HG03521 (cell line): ENCODE data around the gene RAB14.

ENCODE experiments used
- ATAC-seq: cut with Tn5 transposase; IDR thresholded peaks from one replicate; pipeline ENCODE4 v1.9.1; 2021; ENCODE audit warnings: mild to moderate bottlenecking, moderate library complexity; ENCODE audit not compliant: unreplicated experiment

Gene RAB14

DNA sequence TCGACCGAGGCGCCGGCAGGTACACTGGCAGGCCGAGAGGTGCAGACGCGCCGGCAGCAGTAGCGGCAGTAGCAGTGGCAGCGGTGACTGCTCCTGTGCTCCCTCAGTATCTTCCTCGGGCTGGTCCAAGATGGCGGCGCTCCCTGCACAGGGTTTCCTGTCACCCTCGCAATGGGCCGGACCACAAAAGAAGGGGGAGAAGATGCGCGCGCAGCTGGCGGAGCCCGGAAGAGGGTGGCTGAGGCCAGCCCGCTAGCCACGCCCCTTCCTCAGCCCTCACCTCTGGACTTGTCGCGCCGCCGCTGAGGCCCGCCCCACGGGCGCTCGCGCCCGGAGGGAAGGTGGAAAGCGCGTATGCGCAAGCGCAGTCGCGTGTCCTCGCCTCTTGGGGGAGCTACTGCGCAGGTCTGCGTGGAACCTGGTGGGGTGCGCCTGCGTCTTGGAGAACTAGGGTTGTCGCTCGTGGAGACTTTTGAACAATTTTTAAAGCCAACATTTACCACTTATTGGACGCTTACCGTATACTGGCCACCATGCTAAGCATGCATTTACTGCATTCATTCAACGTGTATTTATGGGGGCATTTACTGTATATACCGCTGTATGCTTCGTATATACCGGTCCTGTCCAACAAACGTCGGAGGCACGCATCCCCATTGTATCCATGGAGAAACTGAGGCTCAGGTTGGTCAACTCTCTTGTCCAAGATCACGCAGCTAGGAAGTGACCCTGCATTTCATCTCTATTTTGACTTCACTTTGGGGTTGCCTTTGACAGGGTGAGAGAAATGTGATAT is at the start of gene RAB14:
TSS of gene RAB14 (minus strand) at position 132 of the 796 bp plus-strand sequence. CDS start 8,457 bp downstream, outside the sequence.
- ATAC-seq = peak; percentile 93

DNA sequence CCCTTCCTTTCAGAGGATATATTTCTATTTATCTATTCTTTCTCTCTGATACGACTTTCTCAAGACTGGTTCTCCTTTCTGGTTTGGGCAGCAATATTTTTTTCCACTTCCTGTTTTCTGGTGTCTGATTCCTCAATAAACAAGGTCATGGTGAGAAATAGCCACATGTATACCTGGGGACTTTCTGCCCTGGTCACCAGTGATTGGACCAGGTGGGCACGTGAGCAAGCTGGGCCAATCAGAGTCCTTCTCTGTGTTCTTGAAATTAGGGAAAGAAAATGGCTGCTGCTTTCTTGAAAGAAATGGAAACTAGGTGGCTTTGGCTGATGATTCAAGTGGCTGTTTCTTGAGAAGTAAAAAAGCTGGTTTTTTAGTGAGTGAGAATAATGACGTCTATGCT is 47.9 kb upstream of the RAB14 start:
- no peak for ATAC-seq

DNA sequence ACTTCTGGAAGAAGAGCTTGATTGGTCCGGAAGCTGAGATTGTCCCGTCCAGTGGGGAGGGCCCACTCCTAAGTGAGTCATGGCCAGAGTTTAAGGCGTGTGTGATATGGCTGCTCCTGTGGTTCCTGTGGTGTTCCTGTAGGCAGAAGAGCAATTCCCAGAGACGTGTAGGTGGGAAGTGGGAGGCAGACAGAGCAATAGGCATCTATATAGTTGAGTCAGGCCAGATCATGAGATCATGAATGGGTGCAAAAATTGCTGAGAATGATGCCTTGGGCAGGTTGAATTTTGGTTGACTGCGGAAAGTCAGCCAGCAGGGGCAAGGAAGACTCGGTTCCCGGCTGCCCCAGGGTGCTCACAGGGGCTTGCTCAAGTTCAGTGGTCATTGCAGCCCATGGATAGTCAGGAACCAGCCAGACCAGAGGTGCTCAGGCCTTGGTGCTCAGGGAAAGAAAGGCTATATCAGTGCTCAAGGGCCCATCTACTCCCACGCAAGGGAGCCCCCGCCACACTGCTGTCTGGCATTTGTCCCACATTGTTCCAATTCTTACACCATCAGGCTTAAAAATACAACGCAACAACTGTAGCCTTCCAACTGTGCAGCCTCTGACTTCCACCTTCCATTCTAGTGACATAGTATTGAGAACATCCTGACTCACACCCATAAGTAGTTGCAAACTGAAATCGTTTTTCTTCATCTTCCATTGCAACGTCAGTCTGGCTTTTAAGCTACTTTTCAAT is 45.3 kb upstream of the RAB14 start:
- ATAC-seq = no peak

DNA sequence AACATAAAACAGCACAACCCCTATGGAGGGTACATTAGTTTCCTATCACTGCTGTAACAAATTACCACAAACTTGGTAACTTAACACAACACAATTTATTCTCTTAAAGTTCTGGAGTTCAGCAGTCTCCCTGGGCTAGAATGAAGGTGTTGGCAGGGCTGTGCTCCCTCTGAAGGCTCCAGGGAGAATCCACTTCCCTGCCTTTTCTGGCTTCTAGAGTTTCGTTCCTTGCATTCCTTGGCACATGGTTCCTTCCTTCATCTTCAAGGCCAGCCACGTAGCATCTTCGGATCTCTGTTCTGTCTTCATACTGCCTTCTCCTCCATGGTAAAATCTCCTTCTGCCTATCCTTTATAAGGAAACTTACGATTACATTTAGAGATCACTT is 41.3 kb upstream of the RAB14 start:
- no peak for ATAC-seq

DNA sequence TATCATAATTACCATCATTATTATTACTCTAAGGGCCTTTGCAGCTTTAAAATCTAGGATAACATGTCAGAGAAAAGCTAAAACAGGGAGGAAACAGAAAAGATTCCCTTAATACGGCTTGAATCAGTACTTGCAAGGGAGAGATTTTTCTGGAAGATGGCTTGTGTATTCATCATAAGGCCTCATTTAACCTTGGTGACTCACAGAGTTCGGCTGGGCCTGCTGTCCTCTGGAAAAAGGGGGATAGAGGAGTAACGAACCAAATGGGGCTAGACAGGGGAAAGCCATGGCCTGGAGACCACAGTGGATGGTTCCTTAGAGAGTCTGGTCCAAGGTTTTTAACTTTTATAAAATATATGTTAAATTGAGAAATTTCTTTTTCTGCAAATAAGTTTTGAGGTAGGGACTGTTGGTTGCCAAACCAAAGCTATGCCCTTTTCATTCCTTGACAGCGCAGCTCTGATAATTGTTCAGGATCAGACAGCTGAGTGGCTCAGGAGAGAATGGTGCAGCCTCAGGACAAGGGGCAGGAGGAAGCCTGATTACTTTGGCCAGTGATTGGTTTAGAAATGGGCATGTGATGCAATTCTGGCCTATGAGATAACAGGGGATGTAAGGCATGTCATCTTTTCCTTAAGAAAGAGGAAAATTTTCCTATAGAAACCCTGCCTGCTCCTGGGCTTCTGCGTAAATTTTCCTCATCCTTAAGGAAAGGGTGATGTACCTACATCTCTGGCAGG is 40.7 kb upstream of the RAB14 start:
- ATAC-seq = no peak

DNA sequence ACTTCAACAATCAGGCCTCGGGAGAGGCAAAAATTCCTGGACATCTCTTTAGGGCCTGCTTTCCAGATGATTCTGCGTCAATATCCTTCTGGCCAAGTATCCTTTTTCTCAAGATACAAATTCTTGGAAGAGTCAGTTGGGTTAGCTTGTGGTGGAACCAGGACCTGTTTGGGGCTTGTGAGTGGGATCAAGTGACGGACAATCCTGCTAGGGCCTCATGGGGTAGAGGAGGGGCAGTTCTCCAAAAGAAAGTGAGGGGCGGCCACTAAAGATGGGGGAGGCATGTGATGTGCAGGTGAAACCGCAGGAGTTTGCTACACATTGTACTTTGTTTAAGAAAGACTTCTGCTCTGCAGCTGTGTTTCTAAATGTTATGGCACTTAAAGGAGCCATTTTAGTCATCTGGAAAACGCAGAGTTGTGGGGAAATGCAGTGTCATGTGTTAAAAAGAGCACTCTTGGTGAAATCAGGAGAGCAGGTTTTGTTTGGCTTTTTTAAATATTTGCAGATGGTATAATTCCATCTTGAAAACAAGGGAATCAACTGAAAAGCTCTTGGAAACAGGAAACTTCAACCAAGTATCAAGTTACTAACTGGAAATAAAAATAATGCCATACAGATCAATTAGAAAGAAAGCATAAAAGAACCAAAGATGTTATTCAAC is 38.9 kb upstream of the RAB14 start:
- ATAC-seq = no peak

DNA sequence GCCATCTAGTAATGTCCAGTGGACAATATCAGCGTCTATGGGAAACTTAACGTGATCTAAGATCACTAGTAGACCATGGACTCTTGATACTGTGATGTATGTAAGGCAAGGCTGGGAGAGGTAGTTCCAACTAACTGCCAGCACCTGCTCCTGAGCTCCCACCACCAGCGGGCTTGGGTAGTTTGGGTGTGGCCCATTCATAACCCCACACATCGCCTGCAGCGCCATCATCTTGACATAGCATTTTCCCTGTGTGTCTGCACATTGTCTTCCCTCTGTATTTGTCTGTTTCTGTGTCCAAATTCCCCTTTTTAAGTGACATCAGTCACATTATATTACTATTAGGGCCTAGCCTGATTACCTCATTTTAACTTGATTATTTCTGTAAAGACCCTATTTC is 38.2 kb upstream of the RAB14 start:
- ATAC-seq = no peak

DNA sequence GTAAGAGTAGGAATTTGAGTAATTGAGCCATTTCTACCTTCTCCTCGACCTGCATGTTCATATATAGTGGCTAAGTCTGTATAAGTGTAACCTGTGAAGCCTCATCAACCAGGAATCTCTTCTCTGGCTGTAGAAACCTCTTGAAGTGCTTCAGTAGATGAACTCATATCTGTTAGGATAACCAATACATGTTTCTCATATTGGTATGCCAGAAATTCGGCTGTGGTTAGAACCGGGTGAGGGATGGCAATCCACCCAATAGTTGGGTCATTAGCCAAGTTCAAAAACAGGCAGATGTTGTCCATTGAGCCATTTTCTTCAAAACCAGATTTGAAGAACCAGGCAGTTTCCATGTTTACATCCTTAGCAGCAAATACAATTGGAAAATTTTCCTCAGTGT is 37.4 kb upstream of the RAB14 start:
- ATAC-seq = no peak

DNA sequence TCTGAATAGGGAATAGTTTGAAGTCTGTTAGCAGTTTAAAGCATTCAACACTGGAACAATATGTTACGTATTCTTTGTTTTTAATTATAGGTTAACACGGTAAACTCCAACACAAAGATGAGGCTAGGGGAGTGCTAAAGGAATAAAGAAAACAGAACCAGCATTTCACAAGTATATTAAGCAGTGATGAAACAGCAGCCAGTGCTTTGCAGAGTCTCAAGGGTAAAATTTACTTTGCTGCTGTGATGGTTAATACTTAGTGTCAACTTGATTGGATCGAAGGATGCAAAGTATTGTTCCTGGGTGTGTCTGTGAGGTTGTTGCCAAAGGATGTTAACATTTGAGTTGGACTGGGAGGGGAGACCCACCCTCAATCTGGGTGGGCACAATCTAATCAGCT is 36.2 kb upstream of the RAB14 start:
- ATAC-seq = no peak

DNA sequence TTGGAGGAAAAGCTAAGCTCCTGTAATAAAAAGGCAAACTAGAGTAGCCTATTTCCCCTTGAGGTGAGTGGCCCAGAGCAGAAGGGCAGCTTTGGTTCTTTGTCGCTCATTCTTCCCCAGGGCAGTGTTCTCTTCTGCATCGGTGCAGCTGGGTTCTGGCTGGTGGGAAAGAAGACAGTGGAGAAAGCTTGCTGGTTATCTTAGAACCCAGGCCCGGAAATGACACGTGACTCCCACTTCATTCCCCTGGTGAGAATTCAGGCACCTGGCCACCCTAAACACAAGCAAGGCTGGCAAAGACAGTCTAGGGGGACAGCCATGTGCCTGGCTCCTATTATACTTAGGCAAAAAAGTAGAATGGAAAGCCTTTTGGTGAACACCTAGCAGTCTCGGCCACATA is 33.8 kb upstream of the RAB14 start:
- ATAC-seq = no peak

DNA sequence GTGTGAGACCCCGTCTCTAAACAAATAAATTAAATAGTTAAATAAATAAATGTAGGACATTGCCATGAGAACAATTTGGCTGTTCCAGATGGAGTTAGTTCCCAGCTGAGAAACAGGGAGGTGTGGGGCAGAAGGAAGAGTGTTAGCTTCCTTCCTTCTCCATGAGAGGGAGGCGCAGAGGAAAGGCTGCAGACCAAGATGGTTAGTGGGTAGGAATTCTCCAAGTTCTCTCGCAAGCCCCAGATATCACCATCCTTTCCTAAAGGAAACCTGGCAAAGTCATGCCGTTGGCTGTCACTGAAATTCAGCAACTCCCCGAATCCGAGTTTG is 33.1 kb upstream of the RAB14 start:
- ATAC-seq = no peak

DNA sequence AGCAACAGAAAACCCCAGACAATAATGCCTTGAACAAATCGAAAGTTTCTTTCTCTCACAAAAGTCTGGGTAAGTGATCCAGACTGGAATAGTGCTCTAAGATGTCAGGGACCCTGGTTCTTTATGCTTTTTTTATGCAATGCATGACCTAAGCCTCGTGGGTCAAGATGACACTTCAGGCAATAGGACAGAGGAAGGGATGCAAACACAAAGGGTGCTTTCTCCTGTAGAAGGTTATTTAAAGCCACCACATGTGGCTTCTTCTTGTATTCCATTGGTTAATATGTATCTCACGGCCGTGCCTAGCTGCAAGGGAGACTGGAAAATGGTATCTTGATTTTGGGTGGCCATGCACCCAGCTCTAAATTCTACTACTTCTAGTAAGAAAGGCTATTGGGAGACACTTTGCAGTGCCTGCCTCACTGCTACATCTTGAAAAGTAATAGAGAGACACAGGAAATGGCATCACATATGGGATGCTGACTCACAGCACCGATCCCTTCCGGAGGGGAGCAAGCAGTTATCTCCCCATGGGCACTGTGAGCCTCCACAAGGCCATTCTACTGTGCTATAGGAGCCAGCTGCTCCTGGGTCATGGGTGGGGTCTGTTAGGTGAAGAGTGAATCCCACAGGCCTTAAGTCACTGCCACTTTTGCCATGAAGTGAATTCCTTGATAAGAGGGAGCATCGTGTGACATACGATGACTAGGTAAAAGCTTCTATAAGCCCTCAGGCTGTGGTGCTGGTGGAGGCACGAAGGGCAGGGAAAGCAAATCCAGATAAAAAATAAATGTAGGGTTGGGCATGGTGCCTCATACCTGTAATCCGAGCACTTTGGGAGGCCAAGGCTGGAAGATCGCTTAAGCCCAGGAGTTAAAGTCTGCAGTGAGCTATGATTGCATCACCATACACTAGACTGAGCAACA is 32.5 kb upstream of the RAB14 start:
- no peak for ATAC-seq

DNA sequence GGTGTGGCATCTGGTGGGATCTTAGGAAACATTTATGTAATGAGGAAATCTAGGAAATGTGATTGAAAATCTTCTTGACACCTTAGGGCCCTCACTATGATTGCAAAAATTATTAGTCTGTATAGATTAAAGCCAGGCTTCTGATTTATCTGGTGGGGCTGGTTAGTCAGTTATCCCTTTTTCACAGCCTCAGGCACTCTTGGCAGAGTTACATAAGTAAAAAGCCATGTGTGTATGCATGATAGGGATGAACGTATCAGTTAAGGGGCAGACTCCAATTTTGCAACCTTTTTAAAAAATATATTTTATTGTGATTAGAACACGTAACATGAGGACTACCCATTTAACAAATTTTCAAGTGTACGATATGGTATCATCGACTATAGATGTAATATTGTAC is 30.6 kb upstream of the RAB14 start:
- no peak for ATAC-seq

DNA sequence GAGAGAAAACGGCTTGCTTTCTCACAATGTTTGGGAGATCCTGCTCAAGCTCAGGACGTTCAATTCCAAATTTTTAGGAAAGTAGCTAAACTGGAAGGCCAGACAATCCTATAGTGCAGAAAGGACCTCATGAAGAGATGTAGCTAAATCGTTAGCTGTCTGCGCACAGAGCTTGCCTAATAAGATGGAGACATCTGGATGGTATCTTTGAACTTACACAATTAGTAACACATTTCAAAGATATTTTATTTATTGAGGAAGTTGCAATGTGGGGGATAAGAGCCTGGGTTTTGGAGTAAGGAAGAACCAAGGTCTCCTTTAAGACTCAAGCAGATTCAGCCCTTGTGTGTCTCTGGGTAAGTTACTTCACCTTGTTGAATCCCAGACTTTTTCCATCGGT is 28.6 kb upstream of the RAB14 start:
- no peak for ATAC-seq

DNA sequence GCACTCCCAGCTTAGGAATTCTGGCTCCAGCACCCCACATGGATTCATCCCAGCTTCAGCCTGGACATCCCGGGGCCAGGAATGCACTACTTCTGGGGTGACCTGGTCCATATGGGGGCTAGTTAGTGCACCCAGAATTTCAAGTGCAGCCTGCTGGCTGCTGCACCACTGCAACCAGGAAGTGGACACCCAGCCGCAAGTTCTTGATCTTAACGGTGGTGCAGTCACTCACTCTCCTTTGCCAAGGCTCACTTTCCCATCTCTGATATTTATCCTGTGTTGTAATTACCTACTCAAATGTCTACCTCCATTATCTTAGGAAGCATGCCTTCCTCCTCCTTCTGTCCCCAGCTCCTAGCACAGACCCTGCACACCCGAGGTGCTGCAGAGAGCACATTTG is 26.2 kb upstream of the RAB14 start:
- ATAC-seq = no peak

DNA sequence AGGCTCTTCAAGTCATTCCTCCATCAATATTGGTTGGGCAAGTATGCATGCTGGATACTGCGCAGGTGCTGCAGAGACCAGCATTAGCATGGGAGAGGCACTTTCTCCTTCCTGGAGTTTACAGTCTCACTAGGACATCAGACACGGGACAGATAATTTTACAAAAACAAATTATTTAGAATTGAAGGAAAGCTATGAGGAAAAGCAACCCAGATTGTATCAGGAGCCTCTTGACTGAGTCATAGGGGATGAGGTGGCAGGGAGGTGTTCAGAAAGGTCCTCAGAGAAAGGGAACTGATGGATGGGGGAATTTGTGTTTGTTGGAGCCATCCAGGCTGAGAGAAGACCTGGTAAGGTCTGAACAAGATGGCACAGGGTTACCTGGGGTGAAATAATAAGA is 24.5 kb upstream of the RAB14 start:
- ATAC-seq = no peak

DNA sequence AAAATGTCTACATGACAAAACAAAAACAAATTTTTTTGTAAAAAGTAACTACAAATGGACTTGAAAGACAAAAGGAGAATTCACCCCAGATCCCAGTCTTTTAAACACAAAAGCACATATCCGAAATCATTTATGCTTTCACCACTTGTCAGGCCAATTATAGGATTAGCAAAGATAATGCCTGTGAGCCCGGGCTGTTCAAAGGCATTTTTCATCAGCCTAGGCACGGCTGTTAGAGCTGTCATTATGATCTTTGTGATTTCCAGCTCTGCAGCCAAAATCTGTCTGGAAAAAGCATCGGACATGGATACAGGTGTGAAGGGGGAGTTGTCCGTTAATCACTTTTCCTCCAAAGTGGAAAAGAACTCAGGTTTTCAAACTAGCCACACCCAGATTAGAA is 23.6 kb upstream of the RAB14 start:
- no peak for ATAC-seq

DNA sequence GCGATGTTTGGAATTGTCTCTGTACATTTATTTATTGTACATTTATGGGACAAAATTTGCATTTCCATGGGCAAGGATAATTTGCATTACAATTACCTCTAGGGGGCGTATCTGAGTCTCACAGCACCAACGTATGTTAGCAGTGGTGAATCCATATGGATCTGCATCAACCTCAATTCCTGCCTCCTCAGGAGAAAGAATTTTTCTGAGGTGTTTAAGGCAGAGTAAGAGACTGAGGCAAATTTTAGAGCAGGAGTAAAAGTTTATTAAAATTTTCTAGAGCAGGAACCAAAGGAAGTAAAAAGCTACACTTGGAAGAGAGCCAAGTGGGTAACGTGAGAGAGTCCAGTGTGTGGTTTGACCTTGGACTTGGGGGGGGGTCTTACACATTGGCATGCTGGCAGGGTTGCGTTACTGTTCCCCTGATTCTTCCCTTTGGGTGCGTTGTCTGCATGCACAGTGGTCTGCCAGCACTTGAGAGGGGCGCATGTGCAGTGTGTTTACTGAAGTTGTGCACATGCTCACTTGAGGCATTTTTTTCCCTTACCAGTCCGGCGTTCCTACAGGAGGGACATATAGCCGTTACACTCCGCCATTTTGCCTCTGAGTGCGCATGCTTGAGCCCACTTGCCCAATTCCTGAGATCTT is 21.0 kb upstream of the RAB14 start:
- ATAC-seq = no peak

DNA sequence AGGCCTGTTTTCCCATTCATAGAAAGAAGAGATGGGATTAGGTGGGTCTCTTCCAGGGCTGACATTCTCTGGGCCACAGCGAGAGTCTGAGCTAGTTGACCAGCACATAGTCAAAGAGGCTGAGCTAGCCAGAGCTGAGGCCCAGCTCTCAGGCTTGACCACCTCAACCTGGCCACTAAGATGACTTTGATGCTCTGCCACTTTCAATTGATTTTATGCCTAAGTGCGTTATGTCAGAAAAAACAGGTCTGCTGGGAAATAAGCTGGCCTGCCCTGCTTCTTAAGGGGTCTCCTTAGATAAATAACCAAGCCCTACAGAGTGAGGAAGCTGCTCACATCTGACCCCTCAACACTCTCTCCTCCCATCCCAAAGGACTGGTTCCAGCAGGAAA is 20.0 kb upstream of the RAB14 start:
- no peak for ATAC-seq
